Neural progenitor cell (in vitro differentiated cells): Measurements from ENCODE around the gene GFOD1. TPM values are rescaled to one million over a fixed set of nuclear protein-coding genes. Genes with fewer than 3 reads are reported as not detected.

Source experiments
- DNase-seq: peaks from one replicate; pipeline ENCODE4 v3.0.0-alpha.2; 2016; ENCODE audit warnings: low spot score
- H2AFZ ChIP-seq: fragments of 200-600 bp; sonication (generic); replicated peaks from 2 replicates; pipeline ENCODE4 v1.6.1; 2016; ENCODE audit warnings: antibody characterized with exemption
- H3F3A ChIP-seq: fragments of 200-600 bp; sonication (generic); 2 replicates; pipeline ENCODE4 v1.6.1; 2016; ENCODE audit warnings: antibody characterized with exemption, low read depth
- H3K27ac ChIP-seq: fragments of 200-600 bp; sonication (generic); 2 replicates; pipeline ENCODE4 v1.5.1; 2016; ENCODE audit warnings: mild to moderate bottlenecking
- H3K27me3 ChIP-seq: fragments of 200-600 bp; sonication (generic); 2 replicates; pipeline ENCODE4 v1.6.1; 2016; ENCODE audit warnings: mild to moderate bottlenecking, moderate library complexity
- H3K36me3 ChIP-seq: fragments of 200-600 bp; sonication (generic); 2 replicates; pipeline ENCODE4 v1.5.1; 2016
- H3K4me1 ChIP-seq: fragments of 200-600 bp; sonication (generic); 2 replicates; pipeline ENCODE4 v1.6.1; 2016; ENCODE audit warnings: mixed run types
- H3K4me2 ChIP-seq: fragments of 200-600 bp; sonication (generic); 2 replicates; pipeline ENCODE4 v1.6.1; 2016
- H3K4me3 ChIP-seq: fragments of 200-600 bp; sonication (generic); 2 replicates; pipeline ENCODE4 v1.5.1; 2016
- H3K79me2 ChIP-seq: fragments of 200-600 bp; sonication (generic); 2 replicates; pipeline ENCODE4 v1.6.1; 2016; ENCODE audit warnings: low read depth
- H3K9ac ChIP-seq: fragments of 200-600 bp; sonication (generic); 2 replicates; pipeline ENCODE4 v1.6.1; 2016
- H3K9me3 ChIP-seq: fragments of 200-600 bp; sonication (generic); 2 replicates; pipeline ENCODE4 v1.5.1; 2016; ENCODE audit warnings: low read depth
- H4K20me1 ChIP-seq: fragments of 200-600 bp; sonication (generic); 2 replicates; pipeline ENCODE4 v1.6.1; 2016; ENCODE audit warnings: low read depth
- H3K27ac Mint-ChIP-seq: 3 replicates; pipeline ENCODE4 v1.8.0; 2021; ENCODE audit warnings: mixed read lengths
- H3K27me3 Mint-ChIP-seq: 2 replicates; pipeline ENCODE4 v1.8.0; 2022; ENCODE audit warnings: low read depth, mild to moderate bottlenecking, inconsistent platforms, moderate library complexity, mixed read lengths; ENCODE audit not compliant: insufficient read depth
- H3K36me3 Mint-ChIP-seq: 3 replicates; pipeline ENCODE4 v1.8.0; 2021; ENCODE audit warnings: mixed read lengths
- H3K4me1 Mint-ChIP-seq: 3 replicates; pipeline ENCODE4 v1.8.0; 2021; ENCODE audit warnings: mixed read lengths
- H3K4me3 Mint-ChIP-seq: 3 replicates; pipeline ENCODE4 v1.8.0; 2021; ENCODE audit warnings: mild to moderate bottlenecking, moderate library complexity, mixed read lengths
- H3K9me3 Mint-ChIP-seq: 3 replicates; pipeline ENCODE4 v1.8.0; 2020; ENCODE audit warnings: mixed read lengths
- CTCF ChIP-seq: fragments of 200-600 bp; sonication (generic); IDR thresholded peaks from 2 replicates; pipeline ENCODE4 v1.5.1; 2017; ENCODE audit warnings: antibody characterized with exemption, mild to moderate bottlenecking
- EZH2 ChIP-seq: fragments of 200-600 bp; sonication (generic); IDR thresholded peaks from 2 replicates; pipeline ENCODE4 v1.6.1; 2017; ENCODE audit warnings: antibody characterized with exemption, mild to moderate bottlenecking, moderate library complexity
- EZH2phosphoT487 ChIP-seq: fragments of 200-600 bp; sonication (generic); IDR thresholded peaks from 2 replicates; pipeline ENCODE4 v1.6.1; 2017; ENCODE audit warnings: antibody characterized with exemption
- total RNA-seq: library from RNA; depleted of rRNA; stranded (reverse); fragments of >200 nt; gene quantifications from 2 replicates; pipeline ENCODE4 v1.2.3, GENCODE V29; 2015; ENCODE audit warnings: low replicate concordance

Gene GFOD1
- total RNA-seq, 1 donor from 2014 or later: 1.8 TPM

GRCh38 chr6:13466304-13467215 lies 20.8 kb downstream of the GFOD1 start:
- H3K4me1 Mint-ChIP-seq: peaks cover 28% of the 10 kb centered on the region
- no peak for DNase-seq

GRCh38 chr6:13465734-13466133 lies 21.7 kb downstream of the GFOD1 start:
- TF ChIP-seq EZH2phosphoT487 (no peak), CTCF (no peak), EZH2 (no peak)
- H3K27me3 Mint-ChIP-seq: peaks cover 1% of the 10 kb centered on the region
- Histone ChIP-seq H4K20me1 (peaks cover 13% of the 10 kb centered on the region), H3K9ac (no peak overlapping the region), H3F3A (peaks cover 26% of the 10 kb centered on the region), H3K9me3 (no peaks in the 10 kb centered on the region), H3K27ac (no peak overlapping the region), H3K4me3 (no peak overlapping the region), H3K4me2 (no peak overlapping the region), H3K4me1 (peaks cover 24% of the 10 kb centered on the region), H3K36me3 (no peaks in the 10 kb centered on the region), H2AFZ (no peak overlapping the region), H3K79me2 (no peaks in the 10 kb centered on the region), H3K27me3 (no peaks in the 10 kb centered on the region)
- no peak for DNase-seq
- H3K4me1 Mint-ChIP-seq: peaks cover 28% of the 10 kb centered on the region
- no peaks in the 10 kb centered on the region for H3K36me3 Mint-ChIP-seq
- no peak overlapping the region for H3K27ac Mint-ChIP-seq
- H3K9me3 Mint-ChIP-seq: no peaks in the 10 kb centered on the region
- H3K4me3 Mint-ChIP-seq: no peak overlapping the region

More at GRCh38 chr6:13466304-13467215, 20.8 kb downstream of the GFOD1 start:
- no peak overlapping the region for H3K27ac ChIP-seq
- H4K20me1 ChIP-seq: peaks cover 13% of the 10 kb centered on the region
- no peaks in the 10 kb centered on the region for H3K27me3 ChIP-seq
- no peaks in the 10 kb centered on the region for H3K36me3 Mint-ChIP-seq
- H2AFZ ChIP-seq: no peak overlapping the region
- H3K4me3 ChIP-seq: no peak overlapping the region
- H3K4me1 ChIP-seq: peaks cover 24% of the 10 kb centered on the region
- TF ChIP-seq CTCF (no peak), EZH2 (no peak), EZH2phosphoT487 (no peak)
- H3K4me2 ChIP-seq: no peak overlapping the region
- H3K9ac ChIP-seq: no peak overlapping the region
- H3F3A ChIP-seq: peaks cover 26% of the 10 kb centered on the region
- H3K9me3 ChIP-seq: no peaks in the 10 kb centered on the region
- H3K9me3 Mint-ChIP-seq: no peaks in the 10 kb centered on the region
- no peak overlapping the region for H3K4me3 Mint-ChIP-seq
- H3K27me3 Mint-ChIP-seq: no peaks in the 10 kb centered on the region
- no peaks in the 10 kb centered on the region for H3K36me3 ChIP-seq
- H3K79me2 ChIP-seq: no peaks in the 10 kb centered on the region
- no peak overlapping the region for H3K27ac Mint-ChIP-seq

GRCh38 chr6:13463941-13464340 lies 23.5 kb downstream of the GFOD1 start:
- Histone ChIP-seq H3K9me3 (no peaks in the 10 kb centered on the region), H3F3A (peaks cover 26% of the 10 kb centered on the region), H3K27me3 (no peaks in the 10 kb centered on the region), H3K9ac (no peak overlapping the region), H3K4me3 (no peak overlapping the region), H3K4me1 (peaks cover 18% of the 10 kb centered on the region), H2AFZ (no peak overlapping the region), H4K20me1 (peaks cover 13% of the 10 kb centered on the region), H3K4me2 (no peak overlapping the region), H3K27ac (no peak overlapping the region), H3K79me2 (no peaks in the 10 kb centered on the region), H3K36me3 (no peaks in the 10 kb centered on the region)
- Mint-ChIP-seq H3K36me3 (no peaks in the 10 kb centered on the region), H3K4me3 (no peak overlapping the region), H3K9me3 (no peaks in the 10 kb centered on the region), H3K27me3 (peaks cover 2% of the 10 kb centered on the region), H3K27ac (no peak overlapping the region), H3K4me1 (peaks cover 19% of the 10 kb centered on the region)
- DNase-seq: no peak
- no peak for TF ChIP-seq EZH2phosphoT487
- no peak for TF ChIP-seq EZH2
- no peak for TF ChIP-seq CTCF
